LNCaP clone FGC (cell line): Measurements from ENCODE around the gene SNX24.

Experiments used
- DNase-seq: peaks from one replicate; pipeline ENCODE4 v3.0.0-alpha.2; 2011; ENCODE audit warnings: low read depth
- H3K4me3 ChIP-seq: 2 replicates; pipeline ENCODE4 v1.5.1; 2011; ENCODE audit warnings: mild to moderate bottlenecking, low read depth, low read length, control low read depth
- TF ChIP-seq, protein P1 (sequence below): IDR thresholded peaks from 2 replicates; pipeline ENCODE4 v1.5.1; 2012; ENCODE audit warnings: mild to moderate bottlenecking; ENCODE audit not compliant: control insufficient read depth, insufficient read depth; ENCODE audit errors: extremely low read depth

Gene SNX24

DNA sequence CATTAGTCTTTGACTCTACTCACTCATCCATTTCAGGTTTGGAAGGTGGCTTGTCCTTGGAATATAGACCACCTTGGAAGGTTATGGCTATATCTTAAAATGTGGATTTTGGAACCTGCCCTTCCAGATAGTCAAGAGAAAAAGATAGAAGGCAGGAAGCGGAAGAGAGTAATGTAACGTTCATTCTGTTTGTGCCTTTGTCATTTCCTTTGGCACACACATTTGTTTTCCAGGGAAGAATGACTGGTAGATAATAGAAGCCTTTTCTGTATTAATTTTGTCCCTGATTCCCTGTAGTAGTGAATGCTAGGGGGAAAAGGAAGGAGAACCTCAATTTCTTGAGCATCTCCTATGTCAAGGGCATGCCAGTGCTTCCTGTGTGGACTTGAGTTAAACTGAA, 136.4 kb downstream of the SNX24 start:
- TF ChIP-seq, protein P1, sequence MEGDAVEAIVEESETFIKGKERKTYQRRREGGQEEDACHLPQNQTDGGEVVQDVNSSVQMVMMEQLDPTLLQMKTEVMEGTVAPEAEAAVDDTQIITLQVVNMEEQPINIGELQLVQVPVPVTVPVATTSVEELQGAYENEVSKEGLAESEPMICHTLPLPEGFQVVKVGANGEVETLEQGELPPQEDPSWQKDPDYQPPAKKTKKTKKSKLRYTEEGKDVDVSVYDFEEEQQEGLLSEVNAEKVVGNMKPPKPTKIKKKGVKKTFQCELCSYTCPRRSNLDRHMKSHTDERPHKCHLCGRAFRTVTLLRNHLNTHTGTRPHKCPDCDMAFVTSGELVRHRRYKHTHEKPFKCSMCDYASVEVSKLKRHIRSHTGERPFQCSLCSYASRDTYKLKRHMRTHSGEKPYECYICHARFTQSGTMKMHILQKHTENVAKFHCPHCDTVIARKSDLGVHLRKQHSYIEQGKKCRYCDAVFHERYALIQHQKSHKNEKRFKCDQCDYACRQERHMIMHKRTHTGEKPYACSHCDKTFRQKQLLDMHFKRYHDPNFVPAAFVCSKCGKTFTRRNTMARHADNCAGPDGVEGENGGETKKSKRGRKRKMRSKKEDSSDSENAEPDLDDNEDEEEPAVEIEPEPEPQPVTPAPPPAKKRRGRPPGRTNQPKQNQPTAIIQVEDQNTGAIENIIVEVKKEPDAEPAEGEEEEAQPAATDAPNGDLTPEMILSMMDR, result no peak
- no peak for DNase-seq

DNA sequence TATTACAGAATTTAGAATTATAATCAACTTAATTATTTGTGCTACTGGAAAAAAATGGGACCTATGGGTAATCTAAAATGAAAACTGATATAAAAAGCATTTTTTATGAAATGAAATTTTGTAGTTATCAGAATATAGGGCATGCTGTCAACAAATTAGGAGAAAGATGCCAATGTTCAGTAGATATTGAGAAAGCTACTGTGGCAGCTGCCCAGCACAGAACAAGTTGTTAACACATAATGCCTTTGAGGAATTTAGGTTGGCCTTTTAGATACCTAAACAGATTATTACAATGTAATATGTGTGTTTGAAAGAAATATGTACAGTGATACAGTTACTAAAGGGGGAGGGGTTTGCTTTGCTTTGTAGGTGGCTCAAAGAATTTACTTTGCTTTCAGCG, 137.0 kb downstream of the SNX24 start:
- no peak overlapping the region for H3K4me3 ChIP-seq
- no peak for DNase-seq
- TF ChIP-seq, protein P1, result no peak

More for the DNA sequence above, 136.4 kb downstream of the SNX24 start:
- no peak overlapping the region for H3K4me3 ChIP-seq

DNA sequence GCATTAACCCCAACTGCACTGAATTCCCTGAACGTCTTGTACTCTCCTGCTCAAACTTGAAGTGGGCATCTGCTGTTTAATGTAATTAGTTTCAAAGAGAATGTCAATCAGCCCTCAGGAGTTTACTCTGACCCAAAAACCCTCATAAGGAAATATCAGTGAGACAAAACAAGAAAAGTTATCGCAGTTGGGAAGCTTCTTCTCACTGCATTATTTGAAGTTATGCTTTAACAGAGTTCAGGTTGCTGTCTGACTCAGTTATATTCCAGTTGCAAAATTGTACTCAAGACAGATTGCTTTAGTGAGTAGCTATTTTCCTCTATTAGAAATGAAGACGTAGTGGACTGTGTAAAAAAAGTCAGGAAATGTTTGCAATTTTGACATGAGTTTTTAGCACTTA, 139.0 kb downstream of the SNX24 start:
- DNase-seq, result no peak
- H3K4me3 ChIP-seq, result no peak overlapping the region
- TF ChIP-seq, protein P1, result no peak

DNA sequence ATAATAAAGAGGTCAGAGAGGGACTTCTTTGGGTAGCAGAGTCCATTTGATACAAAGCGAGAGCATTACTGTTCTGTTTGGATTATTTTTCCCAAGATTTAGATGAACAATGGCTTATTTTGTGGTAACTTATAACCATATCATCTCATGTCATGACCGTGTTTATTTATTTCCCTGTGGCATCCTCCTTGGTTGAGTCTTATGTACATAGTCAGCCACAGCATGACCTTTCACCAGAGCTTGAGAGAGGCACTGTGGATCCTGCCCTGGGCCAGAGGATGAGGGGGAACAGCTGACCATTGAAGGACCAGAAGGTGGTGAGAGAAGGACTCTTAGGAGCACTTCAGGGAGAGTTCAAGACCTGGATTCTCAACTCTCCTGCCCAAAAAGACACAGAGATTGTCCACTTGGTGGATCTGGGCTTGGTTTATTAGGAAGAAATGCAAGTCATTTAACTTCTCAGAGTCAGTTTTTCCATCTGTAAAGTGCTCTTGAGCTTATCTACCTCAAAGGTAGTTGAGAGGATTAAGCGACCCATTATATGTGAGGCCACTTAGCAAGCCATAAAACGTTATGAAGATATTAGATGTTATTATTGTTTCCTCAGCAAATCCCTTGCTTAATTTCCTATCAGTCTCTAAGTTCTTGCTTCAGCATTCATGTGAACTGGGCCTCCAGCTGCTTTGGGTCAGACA, 139.7 kb downstream of the SNX24 start:
- TF ChIP-seq, protein P1, result no peak
- DNase-seq, result no peak
- no peak overlapping the region for H3K4me3 ChIP-seq

DNA sequence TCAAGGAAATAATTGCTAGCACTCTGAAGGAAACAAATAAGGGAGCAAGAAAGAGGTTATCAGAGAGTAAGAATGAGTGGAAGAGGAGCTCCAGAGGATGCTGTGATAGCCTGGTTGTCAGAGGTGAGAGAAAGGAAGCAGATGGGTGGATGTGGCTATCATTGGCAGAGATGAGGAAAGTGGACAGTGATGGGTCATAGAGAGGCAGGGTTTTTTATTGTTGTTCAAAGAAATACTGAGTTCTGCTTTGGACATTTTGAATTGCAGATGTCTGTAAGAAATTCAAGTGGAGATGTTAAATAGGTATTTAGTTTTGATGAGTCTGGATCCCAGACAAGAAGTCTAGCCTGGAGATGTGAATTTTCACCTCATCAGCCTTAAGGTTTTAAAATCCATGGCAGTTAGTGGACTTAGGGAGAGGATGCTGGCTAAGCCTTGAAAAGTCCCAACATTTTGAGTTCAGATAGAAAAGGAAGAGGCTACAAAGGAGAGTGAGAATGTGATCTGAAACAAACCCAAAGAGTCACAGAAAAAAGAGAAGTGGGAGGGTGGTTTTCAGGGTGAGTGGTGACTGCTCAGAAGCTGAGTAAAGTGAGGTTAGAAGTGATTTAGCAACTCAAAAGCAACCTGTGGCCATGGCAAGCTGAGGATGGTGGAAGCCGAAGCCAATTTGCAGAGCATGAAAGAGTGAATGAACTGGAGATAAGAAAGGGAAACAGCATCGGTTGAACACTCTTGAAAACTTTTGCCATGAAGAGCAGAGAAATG, 140.7 kb downstream of the SNX24 start:
- no peak for DNase-seq
- TF ChIP-seq, protein P1, result no peak
- no peak overlapping the region for H3K4me3 ChIP-seq

DNA sequence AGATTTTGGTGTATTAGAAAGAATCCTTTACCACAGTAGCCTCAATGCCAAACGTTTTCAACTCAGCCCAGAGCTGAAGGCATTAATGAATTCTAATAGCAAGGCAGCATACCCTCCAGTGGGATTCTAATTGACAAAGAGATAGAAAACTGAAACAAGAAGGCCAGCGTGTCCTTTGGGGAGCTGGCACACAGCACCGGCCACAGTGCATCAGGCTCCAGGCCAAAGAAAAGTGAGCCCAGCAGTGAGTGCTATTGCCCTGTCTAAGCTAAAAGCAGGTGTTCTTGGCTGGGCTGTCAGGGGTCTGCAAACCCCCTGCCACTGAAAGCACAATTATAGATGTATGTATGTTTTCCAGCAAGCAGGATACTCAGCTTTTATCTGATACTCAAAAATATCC, 150.7 kb downstream of the SNX24 start:
- DNase-seq, result no peak
- no peak overlapping the region for H3K4me3 ChIP-seq
- TF ChIP-seq, protein P1, result no peak

DNA sequence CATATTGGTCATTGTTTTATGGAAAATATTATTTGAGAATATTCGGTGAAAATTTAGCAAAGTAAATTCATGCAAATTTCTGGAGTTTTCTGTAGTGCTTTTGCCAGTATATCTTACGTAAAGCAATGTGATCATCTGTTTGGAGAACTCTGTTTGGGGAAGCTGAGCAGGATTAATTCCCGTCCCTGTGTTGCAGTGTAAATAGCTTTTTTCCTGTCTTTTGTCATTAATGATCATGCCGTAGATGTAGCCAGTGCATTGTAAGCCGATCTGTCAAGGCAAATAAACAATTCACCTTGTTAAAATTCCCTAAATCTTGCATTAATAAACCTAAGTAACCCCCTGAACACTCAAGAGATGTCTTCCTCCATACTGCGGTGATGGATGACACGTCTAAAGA, 151.9 kb downstream of the SNX24 start:
- no peak overlapping the region for H3K4me3 ChIP-seq
- DNase-seq, result no peak
- TF ChIP-seq, protein P1, result no peak
